Type B pancreatic cell (in vitro differentiated cells): Measurements from ENCODE around the gene LDLRAD3. TPM values are rescaled to one million over a fixed set of nuclear protein-coding genes. Genes with fewer than 3 reads are reported as not detected.
A peak's percentile ranks its signal among the peaks of the same experiment; 100 is the strongest.

Source experiments
- DNase-seq: peaks from one replicate; pipeline ENCODE4 v3.0.0; 2021; ENCODE audit warnings: mixed read lengths; ENCODE audit not compliant: unreplicated experiment; ENCODE audit errors: extremely low spot score
- H3K27ac Mint-ChIP-seq: 2 replicates; pipeline ENCODE4 v1.8.0; 2021; ENCODE audit warnings: mild to moderate bottlenecking, mixed read lengths
- H3K27me3 Mint-ChIP-seq: 2 replicates; pipeline ENCODE4 v1.8.0; 2021; ENCODE audit warnings: mixed read lengths
- H3K36me3 Mint-ChIP-seq: 2 replicates; pipeline ENCODE4 v1.8.0; 2021; ENCODE audit warnings: mixed read lengths
- H3K4me1 Mint-ChIP-seq: one replicate; pipeline ENCODE4 v1.8.0; 2021; ENCODE audit warnings: mixed read lengths; ENCODE audit not compliant: unreplicated experiment
- H3K4me3 Mint-ChIP-seq: 2 replicates; pipeline ENCODE4 v1.8.0; 2021; ENCODE audit warnings: mild to moderate bottlenecking, mixed read lengths
- H3K9me3 Mint-ChIP-seq: 2 replicates; pipeline ENCODE4 v1.8.0; 2021; ENCODE audit warnings: mixed read lengths
- CTCF ChIP-seq: fragments of 200-600 bp; sonication (generic); conservative IDR thresholded peaks from 2 replicates; pipeline ENCODE4 v1.5.0; 2021; ENCODE audit warnings: antibody characterized with exemption, mild to moderate bottlenecking
- total RNA-seq: library from RNA; stranded (reverse); gene quantifications from 2 replicates; pipeline ENCODE4 v1.2.1, GENCODE V29; 2021; ENCODE audit warnings: low replicate concordance

The LDLRAD3 gene
- total RNA-seq, 1 donor from 2014 or later: 20.7 TPM

- H3K4me1 Mint-ChIP-seq: peaks cover 33% of the 10 kb centered on the region
- peaks cover 6% of the 10 kb centered on the region for H3K9me3 Mint-ChIP-seq
- H3K27ac Mint-ChIP-seq: no peak overlapping the region
- H3K4me3 Mint-ChIP-seq: no peak overlapping the region
- DNase-seq: no peak
- H3K27me3 Mint-ChIP-seq: no peaks in the 10 kb centered on the region
- TF ChIP-seq CTCF: no peak
- H3K36me3 Mint-ChIP-seq: peaks cover 8% of the 10 kb centered on the region
Observed at GRCh38 chr11:35995681-35996271, 51.9 kb downstream of the LDLRAD3 start.

GRCh38 chr11:35997902-35998520 is 54.1 kb downstream of the LDLRAD3 start:
- no peak overlapping the region for H3K4me3 Mint-ChIP-seq
- no peak for TF ChIP-seq CTCF
- H3K4me1 Mint-ChIP-seq: peaks cover 29% of the 10 kb centered on the region

GRCh38 chr11:35998634-35999033 is 54.8 kb downstream of the LDLRAD3 start:
- Mint-ChIP-seq H3K27ac (no peak overlapping the region), H3K4me1 (peaks cover 24% of the 10 kb centered on the region), H3K36me3 (peaks cover 11% of the 10 kb centered on the region), H3K4me3 (no peak overlapping the region), H3K27me3 (no peaks in the 10 kb centered on the region), H3K9me3 (peaks cover 9% of the 10 kb centered on the region)
- no peak for TF ChIP-seq CTCF
- no peak for DNase-seq

More at GRCh38 chr11:35997902-35998520, 54.1 kb downstream of the LDLRAD3 start:
- DNase-seq: no peak
- Mint-ChIP-seq H3K27ac (no peak overlapping the region), H3K27me3 (no peaks in the 10 kb centered on the region), H3K9me3 (peaks cover 6% of the 10 kb centered on the region), H3K36me3 (peaks cover 8% of the 10 kb centered on the region)

DNA sequence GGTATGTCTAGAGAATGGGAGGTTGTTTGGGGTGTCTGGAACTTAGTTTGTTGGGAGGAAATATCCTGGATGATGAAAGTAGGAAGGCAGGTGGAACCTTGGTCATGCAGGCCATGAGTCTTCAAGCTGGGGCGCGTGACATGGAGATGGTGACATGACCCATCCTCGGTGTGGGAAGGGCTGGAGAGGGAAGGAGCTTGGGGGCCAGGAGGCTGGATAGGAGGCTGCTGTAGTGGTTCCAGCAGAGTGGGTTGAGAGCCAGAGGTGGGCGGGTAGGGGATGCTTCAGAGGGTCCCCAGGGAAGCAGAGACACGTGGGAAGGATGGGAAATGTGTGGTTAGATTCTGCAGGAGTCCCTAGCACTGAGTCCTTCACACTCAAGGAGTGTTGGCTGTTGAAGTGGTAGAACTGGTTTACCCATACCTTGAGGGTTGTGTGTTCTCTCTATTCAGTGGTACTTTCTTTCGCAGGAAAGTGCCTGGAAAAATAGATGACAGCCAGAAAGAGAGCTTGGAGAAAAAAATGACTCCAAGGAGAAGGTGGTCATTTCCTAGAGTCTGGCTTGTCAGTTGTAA is 56.8 kb downstream of the LDLRAD3 start:
- Mint-ChIP-seq H3K27ac (no peak overlapping the region), H3K36me3 (peaks cover 18% of the 10 kb centered on the region), H3K4me3 (no peak overlapping the region), H3K27me3 (no peaks in the 10 kb centered on the region), H3K9me3 (peaks cover 11% of the 10 kb centered on the region), H3K4me1 (peaks cover 24% of the 10 kb centered on the region)
- no peak for DNase-seq
- TF ChIP-seq CTCF: no peak

DNA sequence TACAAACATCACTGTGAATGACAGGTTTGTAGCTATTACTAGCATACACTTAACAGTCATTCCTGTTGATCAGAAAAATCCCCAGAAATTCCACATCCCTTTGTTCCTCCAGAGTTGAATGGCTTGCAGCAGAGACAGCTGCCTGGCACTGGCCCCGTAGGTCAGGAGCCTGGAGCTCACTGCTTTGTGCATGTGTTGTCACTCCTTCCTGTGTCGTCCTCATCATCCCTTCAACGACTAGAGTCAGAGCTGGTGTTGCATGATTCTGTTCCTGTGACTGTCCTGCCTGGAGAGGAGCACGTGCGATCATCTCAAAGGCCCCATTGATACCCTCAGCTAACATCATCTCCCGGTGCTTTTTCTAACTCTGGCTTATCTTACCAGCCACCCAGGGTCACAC is 58.3 kb downstream of the LDLRAD3 start:
- no peak overlapping the region for H3K4me3 Mint-ChIP-seq
- no peak for TF ChIP-seq CTCF
- peaks cover 25% of the 10 kb centered on the region for H3K4me1 Mint-ChIP-seq
- no peaks in the 10 kb centered on the region for H3K27me3 Mint-ChIP-seq
- H3K36me3 Mint-ChIP-seq: peaks cover 13% of the 10 kb centered on the region
- peaks cover 11% of the 10 kb centered on the region for H3K9me3 Mint-ChIP-seq
- peak overlapping the region; percentile 57 for H3K27ac Mint-ChIP-seq
- DNase-seq: no peak
